RWPE1 (cell line): ENCODE measurements around the gene FBXW11.
"Not testable (repeated sequence)": the region's sequence is repeated elsewhere in the genome, so short reads cannot be mapped to it uniquely, and the experiment has no call there.

Experiments
- CTCF ChIA-PET: fragments of 350-600 bp; sonication (Branson Sonifier 250); formaldehyde crosslinking; extraction: SDS; loops from one replicate; lab custom pipeline; 2021; lab: Yijun Ruan, JAX
- POLR2A ChIA-PET: fragments of 400-600 bp; formaldehyde crosslinking; extraction: SDS; loops from one replicate; lab custom pipeline; 2020; ENCODE audit warnings: antibody characterized with exemption; ENCODE audit not compliant: low non-redundant PET; lab: Yijun Ruan, JAX
- DNase-seq: peaks from one replicate; pipeline ENCODE4 v3.0.0; 2012; ENCODE audit warnings: low spot score
- H3K27ac ChIP-seq: fragments of 450-650 bp; 2 replicates; pipeline ENCODE4 v1.5.1; 2017
- CTCF ChIP-seq: fragments of 450-650 bp; conservative IDR thresholded peaks from 2 replicates; pipeline ENCODE4 v1.5.1; 2017; ENCODE audit warnings: low read depth, mild to moderate bottlenecking

The FBXW11 gene

GRCh38 chr5:171893290-171893886 lies 113.0 kb downstream of the FBXW11 start:
- no peak for DNase-seq
- ChIA-PET CTCF (interaction anchor here (0.6 kb wide), 2 partner anchors 19 to 509 kb away, joined by 3 read pairs; no protein-coding TSS in a partner anchor), POLR2A (no interaction called here)
- no peak for TF ChIP-seq CTCF
- H3K27ac ChIP-seq = no peak overlapping the region

- no peak for TF ChIP-seq CTCF
- DNase-seq = no peak
- ChIA-PET POLR2A (no interaction called here), CTCF (no interaction called here)
- no peak overlapping the region for H3K27ac ChIP-seq
Observed at GRCh38 chr5:171891595-171891994, 114.8 kb downstream of the FBXW11 start.

GRCh38 chr5:171891150-171891549 lies 115.3 kb downstream of the FBXW11 start:
- no peak for DNase-seq
- no peak for TF ChIP-seq CTCF
- POLR2A ChIA-PET = no interaction called here
- CTCF ChIA-PET = no interaction called here
- H3K27ac ChIP-seq = no peak overlapping the region

- TF ChIP-seq CTCF = no peak
- ChIA-PET CTCF (interaction anchor here (0.5 to 0.7 kb wide), 2 partner anchors 28 to 253 kb away, joined by 4 read pairs; no protein-coding TSS in a partner anchor), POLR2A (no interaction called here)
- no peak overlapping the region for H3K27ac ChIP-seq
- DNase-seq = no peak
Observed at GRCh38 chr5:171888051-171888481, 118.4 kb downstream of the FBXW11 start.

- DNase-seq, H3K27ac ChIP-seq, CTCF ChIA-PET, POLR2A ChIA-PET: not testable (repeated sequence)
Observed at GRCh38 chr5:171886037-171886436, 120.4 kb downstream of the FBXW11 start.

- POLR2A ChIA-PET = no interaction called here
- CTCF ChIA-PET = interaction anchor here (0.7 to 0.9 kb wide), 2 partner anchors 457 to 463 kb away, joined by 3 read pairs; no protein-coding TSS in a partner anchor
- H3K27ac ChIP-seq = no peak overlapping the region
- no peak for DNase-seq
- TF ChIP-seq CTCF = no peak
Observed at GRCh38 chr5:171882118-171882517, 124.3 kb downstream of the FBXW11 start.

GRCh38 chr5:171874234-171874633 lies 132.2 kb downstream of the FBXW11 start:
- POLR2A ChIA-PET = no interaction called here
- no peak for DNase-seq
- CTCF ChIA-PET = interaction anchor here (0.6 to 1.0 kb wide), 2 partner anchors 16 to 1204 kb away, joined by 3 to 4 read pairs; no protein-coding TSS in a partner anchor
- TF ChIP-seq CTCF = no peak
- no peak overlapping the region for H3K27ac ChIP-seq
